Measurements from ENCODE around the gene DMAC2L. TPM values are rescaled to one million over a fixed set of nuclear protein-coding genes. Genes with fewer than 3 reads are reported as not detected.

Gene DMAC2L
- polyA plus RNA-seq, 1 donor from 2014 or later = 17.1 TPM

DNA sequence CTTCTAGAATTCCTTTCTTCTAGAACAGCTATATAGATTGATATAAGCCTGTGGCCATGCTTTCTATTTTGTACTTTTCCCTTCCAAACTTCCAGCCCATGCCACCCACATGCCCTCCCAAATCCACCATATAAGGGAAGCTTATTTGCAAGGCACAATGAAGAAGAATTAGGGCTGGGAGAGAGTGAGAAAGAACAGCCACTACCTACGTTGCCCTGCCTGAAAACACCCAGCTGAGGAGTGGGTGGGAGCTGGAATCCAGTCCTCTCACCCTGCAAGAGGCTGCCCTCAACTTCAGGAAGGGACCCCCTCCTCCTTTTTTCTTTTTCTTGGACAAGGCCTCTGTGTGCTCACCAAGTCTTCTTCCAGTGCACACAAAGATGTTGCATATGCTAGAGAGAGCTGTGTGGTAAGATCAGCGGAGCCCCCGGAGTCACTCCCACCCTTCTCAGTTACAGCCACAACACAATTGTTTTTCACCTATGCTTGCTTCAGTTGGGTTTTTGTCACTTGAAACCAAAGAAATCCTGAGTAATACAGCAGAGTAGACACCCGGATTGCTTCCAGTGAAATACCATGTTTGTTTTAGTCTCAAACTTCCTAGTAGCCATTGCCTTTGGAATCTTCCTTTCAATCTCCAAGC is 45.8 kb downstream of the DMAC2L start:
- Histone ChIP-seq H3K9me2 (ENCODE audit: insufficient read depth, low read length) (no peaks in the 10 kb centered on the region), H3F3A (ENCODE audit: insufficient read depth, low read length, poor library complexity, severe bottlenecking) (no peaks in the 10 kb centered on the region), H3K9ac (ENCODE audit: low read length) (no peak overlapping the region), H3K9me3 (ENCODE audit: low read length) (no peaks in the 10 kb centered on the region), H3K4me3 (ENCODE audit: low read length) (no peak overlapping the region), H2AFZ (ENCODE audit: low read depth, low read length) (no peak overlapping the region), H3K4me2 (ENCODE audit: low read length) (no peak overlapping the region), H3K79me2 (replicated peaks; ENCODE audit: insufficient read depth, low read length) (no peaks in the 10 kb centered on the region), H3K36me3 (ENCODE audit: insufficient read depth, low read length) (no peaks in the 10 kb centered on the region), H3K27me3 (ENCODE audit: insufficient read depth, low read depth, low read length) (no peaks in the 10 kb centered on the region), H3K27ac (ENCODE audit: low read length) (no peak overlapping the region), H4K20me1 (ENCODE audit: insufficient read depth) (no peaks in the 10 kb centered on the region)
- TF ChIP-seq, protein P1, sequence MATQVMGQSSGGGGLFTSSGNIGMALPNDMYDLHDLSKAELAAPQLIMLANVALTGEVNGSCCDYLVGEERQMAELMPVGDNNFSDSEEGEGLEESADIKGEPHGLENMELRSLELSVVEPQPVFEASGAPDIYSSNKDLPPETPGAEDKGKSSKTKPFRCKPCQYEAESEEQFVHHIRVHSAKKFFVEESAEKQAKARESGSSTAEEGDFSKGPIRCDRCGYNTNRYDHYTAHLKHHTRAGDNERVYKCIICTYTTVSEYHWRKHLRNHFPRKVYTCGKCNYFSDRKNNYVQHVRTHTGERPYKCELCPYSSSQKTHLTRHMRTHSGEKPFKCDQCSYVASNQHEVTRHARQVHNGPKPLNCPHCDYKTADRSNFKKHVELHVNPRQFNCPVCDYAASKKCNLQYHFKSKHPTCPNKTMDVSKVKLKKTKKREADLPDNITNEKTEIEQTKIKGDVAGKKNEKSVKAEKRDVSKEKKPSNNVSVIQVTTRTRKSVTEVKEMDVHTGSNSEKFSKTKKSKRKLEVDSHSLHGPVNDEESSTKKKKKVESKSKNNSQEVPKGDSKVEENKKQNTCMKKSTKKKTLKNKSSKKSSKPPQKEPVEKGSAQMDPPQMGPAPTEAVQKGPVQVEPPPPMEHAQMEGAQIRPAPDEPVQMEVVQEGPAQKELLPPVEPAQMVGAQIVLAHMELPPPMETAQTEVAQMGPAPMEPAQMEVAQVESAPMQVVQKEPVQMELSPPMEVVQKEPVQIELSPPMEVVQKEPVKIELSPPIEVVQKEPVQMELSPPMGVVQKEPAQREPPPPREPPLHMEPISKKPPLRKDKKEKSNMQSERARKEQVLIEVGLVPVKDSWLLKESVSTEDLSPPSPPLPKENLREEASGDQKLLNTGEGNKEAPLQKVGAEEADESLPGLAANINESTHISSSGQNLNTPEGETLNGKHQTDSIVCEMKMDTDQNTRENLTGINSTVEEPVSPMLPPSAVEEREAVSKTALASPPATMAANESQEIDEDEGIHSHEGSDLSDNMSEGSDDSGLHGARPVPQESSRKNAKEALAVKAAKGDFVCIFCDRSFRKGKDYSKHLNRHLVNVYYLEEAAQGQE (IDR thresholded peaks at IDR 0.05; ENCODE audit: borderline replicate concordance) = no peak
- TF ChIP-seq SMC3 (conservative IDR thresholded peaks at IDR 0.05; ENCODE audit: poor library complexity) (no peak), MXI1 (conservative IDR thresholded peaks at IDR 0.05; ENCODE audit: poor library complexity, severe bottlenecking) (no peak), POLR2AphosphoS5 (IDR thresholded peaks at IDR 0.05) (no peak), TAF1 (IDR thresholded peaks at IDR 0.05; ENCODE audit: low read depth) (no peak), EZH2 (IDR thresholded peaks at IDR 0.05; ENCODE audit: borderline replicate concordance, insufficient read depth, low read length, poor library complexity, severe bottlenecking) (no peak), EP300 (conservative IDR thresholded peaks at IDR 0.05; ENCODE audit: poor library complexity, severe bottlenecking) (no peak), RAD21 (conservative IDR thresholded peaks at IDR 0.05) (no peak)
- TF ChIP-seq, protein P2, sequence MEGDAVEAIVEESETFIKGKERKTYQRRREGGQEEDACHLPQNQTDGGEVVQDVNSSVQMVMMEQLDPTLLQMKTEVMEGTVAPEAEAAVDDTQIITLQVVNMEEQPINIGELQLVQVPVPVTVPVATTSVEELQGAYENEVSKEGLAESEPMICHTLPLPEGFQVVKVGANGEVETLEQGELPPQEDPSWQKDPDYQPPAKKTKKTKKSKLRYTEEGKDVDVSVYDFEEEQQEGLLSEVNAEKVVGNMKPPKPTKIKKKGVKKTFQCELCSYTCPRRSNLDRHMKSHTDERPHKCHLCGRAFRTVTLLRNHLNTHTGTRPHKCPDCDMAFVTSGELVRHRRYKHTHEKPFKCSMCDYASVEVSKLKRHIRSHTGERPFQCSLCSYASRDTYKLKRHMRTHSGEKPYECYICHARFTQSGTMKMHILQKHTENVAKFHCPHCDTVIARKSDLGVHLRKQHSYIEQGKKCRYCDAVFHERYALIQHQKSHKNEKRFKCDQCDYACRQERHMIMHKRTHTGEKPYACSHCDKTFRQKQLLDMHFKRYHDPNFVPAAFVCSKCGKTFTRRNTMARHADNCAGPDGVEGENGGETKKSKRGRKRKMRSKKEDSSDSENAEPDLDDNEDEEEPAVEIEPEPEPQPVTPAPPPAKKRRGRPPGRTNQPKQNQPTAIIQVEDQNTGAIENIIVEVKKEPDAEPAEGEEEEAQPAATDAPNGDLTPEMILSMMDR (IDR thresholded peaks at IDR 0.05; ENCODE audit: poor library complexity, severe bottlenecking) = no peak

DNA sequence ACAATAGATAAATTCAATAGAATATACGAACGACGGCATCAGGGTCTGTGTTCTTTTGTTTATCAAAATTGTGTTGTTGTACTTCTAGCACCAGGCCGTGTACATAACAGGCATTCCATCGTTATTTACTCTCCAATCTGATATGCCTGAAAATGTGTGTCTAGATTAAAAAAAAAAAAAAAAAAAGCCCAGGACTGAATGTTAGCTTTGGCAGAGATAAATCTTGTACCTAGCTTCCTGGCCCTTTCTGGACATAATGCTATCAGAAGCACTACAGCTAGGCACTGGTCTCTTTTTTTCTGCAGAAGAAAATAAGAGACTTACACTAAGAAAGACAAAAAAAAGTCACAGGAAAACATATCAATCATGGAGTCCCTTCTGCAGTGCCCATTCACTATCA is 47.5 kb downstream of the DMAC2L start:
- Histone ChIP-seq H3K79me2 (replicated peaks; ENCODE audit: insufficient read depth, low read length) (no peaks in the 10 kb centered on the region), H3K36me3 (ENCODE audit: insufficient read depth, low read length) (no peaks in the 10 kb centered on the region), H3K27me3 (ENCODE audit: insufficient read depth, low read depth, low read length) (no peaks in the 10 kb centered on the region), H2AFZ (ENCODE audit: low read depth, low read length) (no peak overlapping the region), H3K4me2 (ENCODE audit: low read length) (no peak overlapping the region), H3K4me3 (ENCODE audit: low read length) (no peak overlapping the region), H4K20me1 (ENCODE audit: insufficient read depth) (no peaks in the 10 kb centered on the region), H3F3A (ENCODE audit: insufficient read depth, low read length, poor library complexity, severe bottlenecking) (no peaks in the 10 kb centered on the region), H3K9ac (ENCODE audit: low read length) (no peak overlapping the region), H3K27ac (ENCODE audit: low read length) (no peak overlapping the region), H3K9me3 (ENCODE audit: low read length) (no peaks in the 10 kb centered on the region), H3K9me2 (ENCODE audit: insufficient read depth, low read length) (no peaks in the 10 kb centered on the region)
- TF ChIP-seq, protein P1 (IDR thresholded peaks at IDR 0.05; ENCODE audit: borderline replicate concordance) = no peak
- TF ChIP-seq, protein P2 (IDR thresholded peaks at IDR 0.05; ENCODE audit: poor library complexity, severe bottlenecking) = no peak
- TF ChIP-seq POLR2AphosphoS5 (IDR thresholded peaks at IDR 0.05) (no peak), RAD21 (conservative IDR thresholded peaks at IDR 0.05) (no peak), EP300 (conservative IDR thresholded peaks at IDR 0.05; ENCODE audit: poor library complexity, severe bottlenecking) (no peak), MXI1 (conservative IDR thresholded peaks at IDR 0.05; ENCODE audit: poor library complexity, severe bottlenecking) (no peak), SMC3 (conservative IDR thresholded peaks at IDR 0.05; ENCODE audit: poor library complexity) (no peak)
